CD8-positive, alpha-beta memory T cell (primary cell): ENCODE measurements around the gene SH2D2A. TPM values are rescaled to one million over a fixed set of nuclear protein-coding genes. Genes with fewer than 3 reads are reported as not detected.
"Not testable (repeated sequence)": the region's sequence is repeated elsewhere in the genome, so short reads cannot be mapped to it uniquely, and the experiment has no call there.

ENCODE experiments used
- CTCF ChIA-PET: fragments of 350-600 bp; sonication (Branson Sonifier 250); formaldehyde crosslinking; loops from one replicate; lab custom pipeline; 2021; ENCODE audit warnings: antibody characterized with exemption; lab: Charles Lee
- POLR2A ChIA-PET: fragments of 350-600 bp; sonication (Branson Sonifier 250); formaldehyde crosslinking; loops from one replicate; lab custom pipeline; 2021; ENCODE audit warnings: antibody characterized with exemption; lab: Charles Lee
- DNase-seq, 5 donors: peaks; one replicate each; pipeline versions ENCODE4 v3.0.0 to v3.0.0-alpha.2; 2020 to 2022; ENCODE audit warnings: mixed read lengths in 1 of 5
- H3K27ac ChIP-seq: one replicate; pipeline ENCODE4 v1.7.0; 2013; ENCODE audit warnings: low read depth, mild to moderate bottlenecking, low read length, moderate library complexity
- H3K27me3 ChIP-seq: 2 replicates; pipeline ENCODE4 v1.7.0; 2013; ENCODE audit warnings: low read length, mild to moderate bottlenecking; ENCODE audit not compliant: insufficient read depth, poor library complexity, severe bottlenecking
- H3K36me3 ChIP-seq: 2 replicates; pipeline ENCODE4 v1.7.0; 2013; ENCODE audit warnings: mild to moderate bottlenecking, low read length, moderate library complexity; ENCODE audit not compliant: insufficient read depth
- H3K4me1 ChIP-seq: 2 replicates; pipeline ENCODE4 v1.7.0; 2013; ENCODE audit warnings: mild to moderate bottlenecking, low read length, moderate library complexity; ENCODE audit not compliant: insufficient read depth
- H3K4me3 ChIP-seq: 2 replicates; pipeline ENCODE4 v1.7.0; 2013; ENCODE audit warnings: mild to moderate bottlenecking, low read length
- H3K9me3 ChIP-seq: 2 replicates; pipeline ENCODE4 v1.7.0; 2013; ENCODE audit warnings: mild to moderate bottlenecking, low read length
- H3K27ac Mint-ChIP-seq, 8 donors: one replicate each; pipeline ENCODE4 v1.8.0; 2020 to 2021; ENCODE audit warnings: mixed read lengths in 8 of 8, mild to moderate bottlenecking in 6 of 8, inconsistent platforms in 3 of 8, moderate library complexity in 3 of 8
- H3K27me3 Mint-ChIP-seq, 2 donors: one replicate each; pipeline ENCODE4 v1.8.0; 2020 to 2021; ENCODE audit warnings: mixed read lengths in 2 of 2, mild to moderate bottlenecking in 1 of 2, moderate library complexity in 1 of 2
- H3K36me3 Mint-ChIP-seq, 3 donors: one replicate each; pipeline ENCODE4 v1.8.0; 2020 to 2021; ENCODE audit warnings: mixed read lengths in 3 of 3, inconsistent platforms in 1 of 3, mild to moderate bottlenecking in 1 of 3
- H3K4me1 Mint-ChIP-seq, 3 donors: one replicate each; pipeline ENCODE4 v1.8.0; 2020 to 2021; ENCODE audit warnings: mixed read lengths in 3 of 3, inconsistent platforms in 1 of 3, mild to moderate bottlenecking in 1 of 3
- H3K4me3 Mint-ChIP-seq, 7 donors: one replicate each; pipeline ENCODE4 v1.8.0; 2020 to 2021; ENCODE audit warnings: mixed read lengths in 7 of 7, mild to moderate bottlenecking in 6 of 7, moderate library complexity in 4 of 7, inconsistent platforms in 2 of 7
- H3K9me3 Mint-ChIP-seq, 5 donors: one replicate each; pipeline ENCODE4 v1.8.0; 2020 to 2022; ENCODE audit warnings: mixed read lengths in 5 of 5, mild to moderate bottlenecking in 3 of 5, moderate library complexity in 2 of 5, inconsistent platforms in 1 of 5
- polyA plus RNA-seq: library from polyadenylated mRNA; unstranded; fragments of 300-500 nt; fragmentation: Illumina TruSeq; gene quantifications from one replicate; pipeline ENCODE4 v1.2.3, GENCODE V29; 2021
- total RNA-seq, 2 experiments: library from RNA; stranded (reverse); gene quantifications; one replicate each; pipeline ENCODE4 v1.2.3, GENCODE V29; 2021

Gene SH2D2A
- total and polyA plus RNA-seq, 3 experiments from 2014 or later = 62.1 to 170 (median 163) TPM

DNA sequence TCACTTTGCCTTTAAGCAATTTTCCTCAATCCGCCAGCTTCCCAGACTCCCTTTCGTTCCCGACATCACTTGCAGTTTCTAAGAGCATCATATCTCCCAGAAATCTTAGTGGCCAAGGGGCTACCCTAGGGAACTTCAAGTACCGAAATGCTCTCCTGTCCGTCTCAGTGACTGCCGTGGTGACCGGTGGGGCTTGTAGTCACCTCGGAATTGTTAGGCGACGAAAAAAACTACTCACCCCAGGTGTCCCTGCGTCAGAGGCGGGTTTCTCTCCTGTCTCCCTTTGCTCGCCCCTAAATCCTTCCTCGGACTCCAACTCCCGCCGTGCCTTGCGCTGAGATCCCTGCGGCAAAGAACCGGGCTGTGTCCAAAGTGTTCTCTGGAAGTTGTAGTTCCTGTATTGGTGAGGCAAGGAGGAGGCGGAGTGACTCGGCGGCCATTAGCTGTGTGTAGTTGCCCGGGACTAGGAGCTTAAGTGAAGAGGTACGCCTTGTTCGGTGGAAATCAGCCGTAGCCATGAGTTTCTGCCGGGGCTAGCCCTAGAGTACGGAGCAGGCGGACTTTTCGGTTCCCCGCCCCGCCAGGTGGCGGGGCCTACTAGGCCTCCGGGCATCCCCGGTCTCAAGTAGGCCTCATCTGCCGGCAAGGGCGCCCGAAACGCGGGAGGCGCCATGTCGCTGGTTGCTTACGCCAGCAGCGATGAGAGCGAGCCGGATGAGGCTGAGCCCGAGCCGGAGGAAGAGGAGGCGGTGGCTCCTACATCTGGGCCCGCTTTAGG lies 49.4 kb downstream of the SH2D2A start, which contains the start of gene PRCC:
PRCC (plus strand) TSS at position 435 of the 778 bp plus-strand sequence; CDS start at position 672, 237 bp downstream.
- DNase-seq = peak; percentile 93 to 99 (median 99)
- Mint-ChIP-seq H3K4me3 (no peak within 1 kb of the TSS), H3K27ac (peak within 1 kb of the TSS in 2 of 8 donors; percentile 85 to 96), H3K4me1 (peaks cover 28 to 46% (median 37%) of the 10 kb centered on the region in 3 donors), H3K9me3 (no peaks in the 10 kb centered on the region), H3K27me3 (peaks cover 0 to 1% of the 10 kb centered on the region in 2 donors), H3K36me3 (peaks cover 4 to 27% (median 4%) of the 10 kb centered on the region in 3 donors)
- Histone ChIP-seq H3K4me3 (peak within 1 kb of the TSS; percentile 85), H3K27ac (peak within 1 kb of the TSS; percentile 97), H3K4me1 (peaks cover 42% of the 10 kb centered on the region), H3K36me3 (peaks cover 12% of the 10 kb centered on the region), H3K27me3 (no peaks in the 10 kb centered on the region), H3K9me3 (no peaks in the 10 kb centered on the region)
- ChIA-PET POLR2A (interaction anchor here (0.7 to 3.3 kb wide), 4 partner anchors 15 to 159 kb away, joined by 3 to 42 read pairs (median 22); partner anchors contain the start of genes HDGF, ISG20L2, METTL25B and MRPL24), CTCF (interaction anchor here (1.4 to 10.4 kb wide), 6 partner anchors 11 to 78 kb away, joined by 3 to 92 read pairs (median 8); partner anchors contain the start of genes HDGF, ISG20L2, METTL25B and MRPL24)

- no peaks in the 10 kb centered on the region for H3K27me3 ChIP-seq
- DNase-seq = no peak
- H3K27ac ChIP-seq = peak overlapping the region; percentile 97
- H3K4me3 Mint-ChIP-seq = no peak overlapping the region
- H3K9me3 ChIP-seq = no peaks in the 10 kb centered on the region
- H3K4me1 ChIP-seq = peaks cover 40% of the 10 kb centered on the region
- H3K9me3 Mint-ChIP-seq = no peaks in the 10 kb centered on the region
- POLR2A ChIA-PET = interaction anchor here (2.3 to 3.3 kb wide), 3 partner anchors 15 to 39 kb away, joined by 16 to 42 read pairs (median 28); partner anchors contain the start of genes HDGF, ISG20L2, METTL25B and MRPL24
- H3K36me3 Mint-ChIP-seq = peaks cover 4 to 24% (median 4%) of the 10 kb centered on the region in 3 donors
- H3K27ac Mint-ChIP-seq = peak overlapping the region in 1 of 8 donors; percentile 96
- CTCF ChIA-PET = interaction anchor here (1.3 to 10.4 kb wide), 6 partner anchors 10 to 77 kb away, joined by 3 to 92 read pairs (median 8); partner anchors contain the start of genes CRABP2, HDGF, ISG20L2 and METTL25B
- peaks cover 26 to 39% (median 33%) of the 10 kb centered on the region in 3 donors for H3K4me1 Mint-ChIP-seq
- H3K36me3 ChIP-seq = peaks cover 12% of the 10 kb centered on the region
- H3K27me3 Mint-ChIP-seq = peaks cover 0 to 1% of the 10 kb centered on the region in 2 donors
- peak overlapping the region; percentile 85 for H3K4me3 ChIP-seq
These were observed 50.1 kb downstream of the SH2D2A start for GRCh38 chr1:156766298-156767100.

DNA sequence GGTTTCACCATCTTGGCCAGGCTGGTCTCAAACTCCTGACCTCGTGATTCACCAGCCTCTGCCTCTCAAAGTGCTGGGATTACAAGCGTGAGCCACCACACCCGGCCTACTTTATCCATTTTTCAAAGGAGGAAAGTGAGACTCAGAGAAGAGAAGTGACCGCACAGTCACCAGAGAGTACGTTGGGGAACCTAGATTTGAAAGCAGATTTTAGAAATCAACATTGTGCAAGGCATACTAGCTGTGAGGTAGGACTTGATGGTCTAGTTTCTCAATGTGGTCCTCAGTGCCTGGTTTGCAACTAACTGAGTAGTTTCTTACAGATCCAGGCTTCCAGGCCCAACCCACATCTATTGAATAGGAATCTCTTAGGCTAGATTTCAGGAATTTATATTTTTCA lies 51.0 kb downstream of the SH2D2A start:
- ChIA-PET CTCF (interaction anchor here (1.3 to 10.4 kb wide), 4 partner anchors 14 to 60 kb away, joined by 3 to 92 read pairs (median 12); partner anchors contain the start of genes CRABP2, HDGF, ISG20L2 and METTL25B), POLR2A (interaction anchor here (2.3 to 3.3 kb wide), 3 partner anchors 14 to 38 kb away, joined by 16 to 42 read pairs (median 28); partner anchors contain the start of genes HDGF, ISG20L2, METTL25B and MRPL24)
- peaks cover 4% of the 10 kb centered on the region for H3K36me3 ChIP-seq
- H3K27me3 Mint-ChIP-seq = no peaks in the 10 kb centered on the region
- peaks cover 19 to 31% (median 25%) of the 10 kb centered on the region in 3 donors for H3K4me1 Mint-ChIP-seq
- no peak overlapping the region for H3K4me3 Mint-ChIP-seq
- H3K27ac ChIP-seq = peak overlapping the region; percentile 10
- no peak overlapping the region for H3K4me3 ChIP-seq
- no peaks in the 10 kb centered on the region for H3K9me3 ChIP-seq
- peaks cover 0 to 16% (median 0%) of the 10 kb centered on the region in 3 donors for H3K36me3 Mint-ChIP-seq
- H3K9me3 Mint-ChIP-seq = no peaks in the 10 kb centered on the region
- H3K27me3 ChIP-seq = no peaks in the 10 kb centered on the region
- H3K27ac Mint-ChIP-seq = peak overlapping the region in 1 of 8 donors; percentile 96
- H3K4me1 ChIP-seq = peaks cover 32% of the 10 kb centered on the region
- DNase-seq = no peak

- not testable (repeated sequence) for H3K27ac Mint-ChIP-seq, H3K27me3 Mint-ChIP-seq, H3K4me3 ChIP-seq, H3K27ac ChIP-seq, H3K27me3 ChIP-seq, H3K9me3 ChIP-seq, H3K4me3 Mint-ChIP-seq, H3K9me3 Mint-ChIP-seq, H3K36me3 ChIP-seq, DNase-seq
- ChIA-PET CTCF (interaction anchor here (1.3 to 10.4 kb wide), 2 partner anchors 38 to 59 kb away, joined by 3 to 92 read pairs; partner anchors contain the start of genes CRABP2, ISG20L2 and METTL25B), POLR2A (interaction anchor here (3.3 kb wide), 1 partner anchor 38 kb away, joined by 28 read pairs; the partner anchor contains the start of genes ISG20L2 and METTL25B)
- peaks cover 17 to 26% (median 19%) of the 10 kb centered on the region in 3 donors for H3K4me1 Mint-ChIP-seq
- peaks cover 27% of the 10 kb centered on the region for H3K4me1 ChIP-seq
- H3K36me3 Mint-ChIP-seq = peaks cover 0 to 12% (median 0%) of the 10 kb centered on the region in 3 donors
These were observed 51.5 kb downstream of the SH2D2A start for GRCh38 chr1:156765136-156765535.

DNA sequence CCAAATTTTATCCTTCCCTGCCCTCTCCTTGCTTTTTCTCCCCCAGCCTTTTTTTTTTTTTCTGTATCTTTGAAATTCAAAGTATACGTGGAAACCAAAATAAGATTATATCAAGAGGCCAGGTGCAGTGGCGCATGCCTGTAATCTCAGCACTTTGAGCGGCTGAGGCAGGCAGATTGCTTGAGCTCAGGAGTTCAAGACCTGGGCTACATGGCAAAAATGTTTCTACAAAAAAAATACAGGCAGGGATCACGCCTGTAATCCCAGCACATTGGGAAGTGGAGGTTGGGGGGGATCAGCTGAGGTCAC lies 55.9 kb downstream of the SH2D2A start:
- Mint-ChIP-seq H3K9me3 (no peaks in the 10 kb centered on the region), H3K27ac (no peak overlapping the region), H3K36me3 (no peaks in the 10 kb centered on the region), H3K4me3 (no peak overlapping the region), H3K4me1 (peaks cover 0 to 3% (median 0%) of the 10 kb centered on the region in 3 donors), H3K27me3 (no peaks in the 10 kb centered on the region)
- Histone ChIP-seq H3K9me3 (no peaks in the 10 kb centered on the region), H3K36me3 (no peaks in the 10 kb centered on the region), H3K27me3 (no peaks in the 10 kb centered on the region), H3K27ac (no peak overlapping the region), H3K4me3 (no peak overlapping the region), H3K4me1 (no peaks in the 10 kb centered on the region)
- CTCF ChIA-PET = interaction anchor here (1.0 kb wide), 1 partner anchor 13 kb away, joined by 3 read pairs; no protein-coding TSS in a partner anchor
- DNase-seq = no peak
- POLR2A ChIA-PET = no interaction called here

- Histone ChIP-seq H3K27ac (no peak overlapping the region), H3K4me3 (no peak overlapping the region), H3K36me3 (no peaks in the 10 kb centered on the region), H3K4me1 (no peaks in the 10 kb centered on the region), H3K27me3 (no peaks in the 10 kb centered on the region), H3K9me3 (no peaks in the 10 kb centered on the region)
- H3K4me1 Mint-ChIP-seq = peaks cover 1 to 5% (median 3%) of the 10 kb centered on the region in 3 donors
- POLR2A ChIA-PET = no interaction called here
- no peak overlapping the region for H3K4me3 Mint-ChIP-seq
- CTCF ChIA-PET = interaction anchor here (1.0 kb wide), 1 partner anchor 13 kb away, joined by 3 read pairs; no protein-coding TSS in a partner anchor
- no peaks in the 10 kb centered on the region for H3K9me3 Mint-ChIP-seq
- H3K36me3 Mint-ChIP-seq = no peaks in the 10 kb centered on the region
- no peak for DNase-seq
- H3K27me3 Mint-ChIP-seq = no peaks in the 10 kb centered on the region
- H3K27ac Mint-ChIP-seq = peak overlapping the region in 1 of 8 donors; percentile 87
These were observed 56.4 kb downstream of the SH2D2A start for GRCh38 chr1:156760092-156760795.
